Neural progenitor cell (in vitro differentiated cells): Measurements from ENCODE around the gene MGAT3.

ENCODE experiments used
- CTCF ChIP-seq: fragments of 200-600 bp; sonication (generic); IDR thresholded peaks from 2 replicates; pipeline ENCODE4 v1.5.1; 2017; ENCODE audit warnings: antibody characterized with exemption, mild to moderate bottlenecking
- EZH2 ChIP-seq: fragments of 200-600 bp; sonication (generic); IDR thresholded peaks from 2 replicates; pipeline ENCODE4 v1.6.1; 2017; ENCODE audit warnings: antibody characterized with exemption, mild to moderate bottlenecking, moderate library complexity
- EZH2phosphoT487 ChIP-seq: fragments of 200-600 bp; sonication (generic); IDR thresholded peaks from 2 replicates; pipeline ENCODE4 v1.6.1; 2017; ENCODE audit warnings: antibody characterized with exemption

GRCh38 chr22:39452740-39453040 lies 4.1 kb upstream of the MGAT3 start:
- TF ChIP-seq CTCF = no peak
- no peak for TF ChIP-seq EZH2
- TF ChIP-seq EZH2phosphoT487 = no peak
